ENCODE results near the gene MAN2C1. TPM values are rescaled to one million over a fixed set of nuclear protein-coding genes. Genes with fewer than 3 reads are reported as not detected.
"Not testable (repeated sequence)": the region's sequence is repeated elsewhere in the genome, so short reads cannot be mapped to it uniquely, and the experiment has no call there.

MAN2C1 gene
- total RNA-seq, 3 donors from 2014 or later, result 112 to 259 (median 169) TPM

DNA sequence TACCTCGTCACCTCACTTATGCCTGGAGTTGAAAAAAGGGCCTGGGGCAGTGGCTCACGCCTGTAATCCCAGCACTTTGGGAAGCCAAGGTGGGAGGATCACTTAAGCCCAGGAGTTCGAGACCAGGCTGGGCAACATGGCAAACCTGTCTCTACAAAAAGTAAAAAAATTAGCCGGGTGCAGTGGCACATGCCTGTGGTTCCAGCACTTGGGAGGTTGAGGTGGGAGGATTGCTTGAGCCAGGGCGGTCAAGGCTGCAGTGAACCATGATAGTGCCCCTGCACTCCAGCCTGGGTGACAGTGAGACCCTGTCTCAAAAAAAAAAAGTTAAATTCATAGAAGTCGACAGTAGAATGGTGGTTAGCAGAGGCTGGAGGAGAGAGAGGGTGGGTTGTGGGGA, 26.2 kb downstream of the MAN2C1 start:
- Histone ChIP-seq H3K27ac (no peak overlapping the region), H3K9me3 (no peaks in the 10 kb centered on the region), H3K4me3 (no peak overlapping the region), H3K4me1 (no peaks in the 10 kb centered on the region), H3K27me3 (no peaks in the 10 kb centered on the region), H3K36me3 (no peaks in the 10 kb centered on the region)
- TF ChIP-seq POLR2AphosphoS5 (IDR thresholded peaks at IDR 0.05), result no peak
- no peak for TF ChIP-seq POLR2A (IDR thresholded peaks at IDR 0.05)
- TF ChIP-seq CTCF (IDR thresholded peaks at IDR 0.05), result no peak
- intact Hi-C loops (cut with DNase I; ENCODE audit: low total_unique reads), result no loop called here
- DNase-seq (ENCODE audit: low spot score in 2 of 2), result no peak

DNA sequence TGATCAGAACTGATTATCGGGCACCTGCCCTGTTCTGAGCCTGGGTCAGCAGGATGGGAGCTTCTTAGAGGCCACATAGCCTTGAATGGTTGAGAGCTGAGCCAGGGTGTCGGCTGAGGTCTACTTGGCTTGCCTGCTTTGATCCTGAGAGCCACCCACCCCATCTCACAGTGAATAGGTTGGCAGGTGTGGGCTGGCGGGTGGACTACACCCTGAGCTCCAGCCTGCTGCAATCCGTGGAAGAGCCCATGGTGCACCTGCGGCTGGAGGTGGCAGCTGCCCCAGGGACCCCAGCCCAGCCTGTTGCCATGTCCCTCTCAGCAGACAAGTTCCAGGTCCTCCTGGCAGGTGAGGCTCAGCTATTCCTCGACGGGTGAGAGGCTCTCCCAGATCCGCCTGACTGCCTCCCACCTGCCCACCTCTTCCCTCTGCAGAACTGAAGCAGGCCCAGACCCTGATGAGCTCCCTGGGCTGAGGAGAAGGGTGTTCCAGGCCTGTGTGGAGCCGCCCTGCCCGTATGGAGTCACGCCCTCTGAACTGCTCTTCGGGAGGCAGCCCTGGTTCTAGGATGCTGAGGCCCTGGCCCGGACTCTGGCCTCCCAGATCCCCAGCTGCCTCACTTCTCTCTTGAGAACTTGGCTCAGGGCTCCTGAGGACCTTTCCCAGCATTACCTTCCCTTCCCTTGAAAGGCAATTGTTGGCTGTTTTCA, 28.7 kb downstream of the MAN2C1 start:
- Histone ChIP-seq H3K27me3 (no peaks in the 10 kb centered on the region), H3K27ac (no peak overlapping the region), H3K9me3 (no peaks in the 10 kb centered on the region), H3K36me3 (no peaks in the 10 kb centered on the region), H3K4me1 (no peaks in the 10 kb centered on the region), H3K4me3 (no peak overlapping the region)
- DNase-seq (ENCODE audit: low spot score in 2 of 2), result no peak
- no peak for TF ChIP-seq POLR2AphosphoS5 (IDR thresholded peaks at IDR 0.05)
- no peak for TF ChIP-seq POLR2A (IDR thresholded peaks at IDR 0.05)
- TF ChIP-seq CTCF (IDR thresholded peaks at IDR 0.05), result no peak
- intact Hi-C loops (cut with DNase I; ENCODE audit: low total_unique reads), result no loop called here

- no peak overlapping the region for H3K27ac ChIP-seq
- no peaks in the 10 kb centered on the region for H3K4me1 ChIP-seq
- no peaks in the 10 kb centered on the region for H3K27me3 ChIP-seq
- no peaks in the 10 kb centered on the region for H3K36me3 ChIP-seq
- no peak overlapping the region for H3K4me3 ChIP-seq
- TF ChIP-seq POLR2A (IDR thresholded peaks at IDR 0.05) (no peak), CTCF (IDR thresholded peaks at IDR 0.05) (no peak), POLR2AphosphoS5 (IDR thresholded peaks at IDR 0.05) (no peak)
- intact Hi-C loops (cut with DNase I; ENCODE audit: low total_unique reads), result no loop called here
- no peak for DNase-seq (ENCODE audit: low spot score in 2 of 2)
- H3K9me3 ChIP-seq, result no peaks in the 10 kb centered on the region
Measured at GRCh38 chr15:75338661-75339240, 29.7 kb downstream of the MAN2C1 start.

GRCh38 chr15:75335705-75336355, 32.6 kb downstream of the MAN2C1 start, which contains the start of gene COMMD4:
TSS of gene COMMD4 (plus strand) at chr15:75336063. CDS start at chr15:75336090, 27 bp downstream.
- H3K27ac ChIP-seq, result peak within 1 kb of the TSS; percentile 73 to 82
- peak within 1 kb of the TSS; percentile 66 to 80 (median 74) for H3K4me3 ChIP-seq
- no peaks in the 10 kb centered on the region for H3K36me3 ChIP-seq
- no peaks in the 10 kb centered on the region for H3K9me3 ChIP-seq
- TF ChIP-seq POLR2AphosphoS5 (IDR thresholded peaks at IDR 0.05) (peak; percentile 81 to 88 (median 86)), POLR2A (IDR thresholded peaks at IDR 0.05) (no peak)
- no peaks in the 10 kb centered on the region for H3K4me1 ChIP-seq
- intact Hi-C loops (cut with DNase I; ENCODE audit: low total_unique reads), result no loop called here
- no peaks in the 10 kb centered on the region for H3K27me3 ChIP-seq
- peak; percentile 94 to 98 for DNase-seq (ENCODE audit: low spot score in 2 of 2)

DNA sequence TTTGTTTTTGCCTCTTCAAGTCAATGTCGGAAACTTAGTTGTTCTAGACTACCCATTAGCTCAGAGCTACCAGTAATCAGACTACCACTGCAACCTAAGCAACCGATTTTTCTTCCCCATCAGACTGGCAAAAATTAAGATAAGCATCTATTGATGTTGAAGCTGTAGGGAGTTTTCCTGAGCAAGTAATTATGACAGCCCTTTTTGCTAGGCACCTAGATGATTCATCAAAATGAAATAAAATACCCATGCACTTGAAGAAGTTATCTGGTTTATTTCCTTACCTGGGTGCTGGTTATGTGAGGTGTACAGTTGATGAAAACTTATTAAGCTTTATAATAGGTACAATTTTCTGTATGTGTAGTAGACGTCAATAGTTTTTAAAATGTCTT, 33.1 kb downstream of the MAN2C1 start:
- H3K4me3 ChIP-seq, result peak overlapping the region; percentile 66 to 80 (median 74)
- H3K27me3 ChIP-seq, result no peaks in the 10 kb centered on the region
- TF ChIP-seq POLR2AphosphoS5 (IDR thresholded peaks at IDR 0.05) (no peak), CTCF (IDR thresholded peaks at IDR 0.05) (no peak), POLR2A (IDR thresholded peaks at IDR 0.05) (no peak)
- H3K9me3 ChIP-seq, result no peaks in the 10 kb centered on the region
- DNase-seq (ENCODE audit: low spot score in 2 of 2), result no peak
- no peaks in the 10 kb centered on the region for H3K4me1 ChIP-seq
- H3K36me3 ChIP-seq, result no peaks in the 10 kb centered on the region
- peak overlapping the region in 1 of 2 donors; percentile 73 for H3K27ac ChIP-seq
- intact Hi-C loops (cut with DNase I; ENCODE audit: low total_unique reads), result no loop called here

DNA sequence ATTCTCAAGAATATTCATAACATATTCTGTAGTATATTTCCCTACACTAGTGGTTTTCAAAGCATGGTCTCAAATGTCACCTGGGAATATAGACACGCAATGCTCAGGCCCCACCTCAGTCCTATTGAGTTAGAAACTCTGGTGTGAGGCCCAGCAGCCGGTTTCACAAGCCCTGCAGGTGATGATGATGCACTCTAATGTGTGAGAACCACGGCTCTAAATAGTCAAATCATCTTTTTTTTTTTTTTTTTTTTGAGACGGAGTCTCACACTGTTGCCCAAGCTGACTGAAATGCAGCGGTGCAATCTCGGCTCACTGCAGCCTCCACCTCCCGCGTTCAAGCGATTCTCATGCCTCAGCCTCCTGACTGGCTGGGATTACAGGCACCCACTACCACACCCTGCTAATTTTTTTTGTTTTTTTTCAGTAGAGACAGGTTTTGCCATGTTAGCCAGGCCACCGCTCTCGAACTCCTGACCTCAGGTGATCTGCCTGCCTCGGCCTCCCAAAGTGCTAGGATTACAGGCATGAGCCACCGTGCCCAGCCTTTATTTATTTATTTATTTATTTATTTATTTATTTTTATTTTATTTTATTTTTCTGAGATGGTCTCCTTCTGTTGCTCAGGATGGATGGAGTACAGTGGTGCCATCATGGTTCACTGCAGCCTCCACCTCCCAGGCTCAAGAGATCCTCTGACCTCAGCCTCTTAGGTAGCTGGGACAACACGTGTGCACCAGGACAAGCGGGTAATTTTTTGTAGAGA, 34.6 kb downstream of the MAN2C1 start:
- H3K27ac ChIP-seq; H3K4me3 ChIP-seq; H3K27me3 ChIP-seq; H3K36me3 ChIP-seq; DNase-seq (ENCODE audit: low spot score in 2 of 2); H3K9me3 ChIP-seq; H3K4me1 ChIP-seq; intact Hi-C loops (cut with DNase I; ENCODE audit: low total_unique reads): not testable (repeated sequence)

GRCh38 chr15:75332093-75332492, 36.3 kb downstream of the MAN2C1 start:
- intact Hi-C loops (cut with DNase I; ENCODE audit: low total_unique reads); DNase-seq (ENCODE audit: low spot score in 2 of 2): not testable (repeated sequence)

More at GRCh38 chr15:75332093-75332492, 36.3 kb downstream of the MAN2C1 start:
- not testable (repeated sequence) for H3K27ac ChIP-seq, H3K4me3 ChIP-seq, H3K4me1 ChIP-seq, H3K27me3 ChIP-seq, H3K9me3 ChIP-seq, H3K36me3 ChIP-seq

Data from breast epithelium (tissue), 4 donors.